ENCODE results near the gene SASS6.

Gene SASS6

DNA sequence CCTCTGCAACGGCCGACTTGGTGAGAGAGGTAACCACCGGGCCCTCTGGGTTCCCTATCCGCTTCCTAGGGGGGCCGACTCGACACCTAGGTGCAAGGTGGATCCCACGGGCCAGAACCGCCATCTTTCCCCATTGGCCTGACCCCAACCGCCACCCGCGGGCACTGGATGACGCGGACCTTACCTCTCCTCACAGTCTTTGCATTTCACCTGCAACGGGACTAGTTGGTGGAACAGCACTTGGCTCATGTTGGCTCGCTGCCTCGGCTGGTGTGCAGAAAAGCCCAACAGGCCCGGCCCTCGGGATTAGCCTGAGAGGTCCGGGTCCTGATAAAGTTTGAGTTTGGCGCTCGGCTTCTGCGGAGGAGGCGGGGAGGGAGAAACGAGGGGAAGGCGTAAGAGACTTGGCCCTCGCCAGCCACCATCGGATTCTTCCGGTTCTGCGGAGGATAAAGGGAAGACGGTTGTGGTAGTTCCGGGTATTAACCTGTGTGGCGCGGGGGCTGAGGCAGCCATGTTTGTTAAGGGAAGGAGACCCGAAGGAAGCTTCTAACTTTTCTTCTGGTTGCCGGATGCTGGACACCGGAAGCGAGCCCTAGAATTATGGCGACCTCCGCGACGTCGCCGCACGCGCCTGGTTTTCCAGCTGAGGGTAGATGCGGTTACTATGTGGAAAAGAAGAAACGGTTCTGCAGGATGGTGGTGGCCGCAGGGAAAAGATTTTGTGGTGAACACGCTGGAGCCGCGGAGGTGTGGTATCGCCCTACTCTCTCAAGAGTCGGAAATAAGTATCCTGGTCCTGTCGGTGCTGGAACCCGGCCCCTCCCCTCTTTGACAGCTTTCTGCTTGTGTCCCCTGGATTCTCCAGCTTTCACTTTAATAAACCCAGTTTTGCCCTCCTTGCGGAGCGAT is at the start of gene SASS6, which contains the start of gene TRMT13:
Gene SASS6 (minus strand): TSS at position 365 of the 912 bp plus-strand sequence. CDS start 116 bp downstream, at position 249.
Gene TRMT13 (plus strand): TSS at position 598 of the 912 bp plus-strand sequence. CDS start 6 bp downstream, at position 604.
- peak; percentile 97 to 99 for DNase-seq
- TF ChIP-seq POLR2A (IDR thresholded peaks at IDR 0.05; ENCODE audit: low read length) (peak; percentile 76), GATA1 (IDR thresholded peaks at IDR 0.05; ENCODE audit: low read depth, low read length) (no peak)

GRCh38 chr1:100178091-100178490 is 45.4 kb upstream of the SASS6 start, which contains the start of gene LRRC39:
Gene LRRC39, minus strand, starts transcription at chr1:100178256. Its CDS starts 9,740 bp downstream, at chr1:100168516.
- no peak for DNase-seq
- TF ChIP-seq POLR2A (IDR thresholded peaks at IDR 0.05; ENCODE audit: low read length) (no peak), GATA1 (IDR thresholded peaks at IDR 0.05; ENCODE audit: low read depth, low read length) (no peak)

DNA sequence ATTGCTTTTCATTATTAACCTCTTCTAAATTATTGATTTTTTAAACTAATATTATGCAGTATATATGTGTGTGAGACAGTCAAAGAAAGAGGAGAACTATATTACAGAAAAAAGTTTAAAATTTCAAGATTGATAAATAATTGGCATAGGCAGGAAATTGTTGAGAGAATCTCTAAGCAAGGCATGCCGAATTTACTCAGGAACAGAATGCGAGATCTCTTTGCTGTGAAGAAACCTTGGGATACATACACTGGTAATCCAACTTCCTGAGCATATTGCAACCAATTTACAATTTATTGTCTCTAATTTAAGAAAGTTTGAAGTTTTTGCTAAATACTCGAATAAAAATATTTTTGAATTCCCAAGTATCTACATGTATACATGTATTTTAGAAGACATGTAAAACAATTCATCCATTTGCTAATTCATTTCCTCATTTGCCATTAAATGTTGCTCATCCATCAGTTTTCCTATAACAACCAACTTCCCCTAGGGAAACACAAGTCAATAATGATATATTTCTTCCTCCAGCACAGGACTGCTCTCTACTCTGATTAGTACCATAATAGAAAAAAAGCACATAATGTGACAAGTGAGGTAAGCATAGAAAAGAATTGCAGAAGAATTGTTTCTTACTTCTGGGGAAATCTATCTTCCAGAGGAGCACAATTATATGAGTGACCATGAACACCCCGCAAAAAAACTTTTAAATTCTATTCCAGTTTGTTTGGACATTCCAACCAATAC is 44.7 kb upstream of the SASS6 start:
- DNase-seq: no peak
- no peak for TF ChIP-seq GATA1 (IDR thresholded peaks at IDR 0.05; ENCODE audit: low read depth, low read length)
- no peak for TF ChIP-seq POLR2A (IDR thresholded peaks at IDR 0.05; ENCODE audit: low read length)

DNA sequence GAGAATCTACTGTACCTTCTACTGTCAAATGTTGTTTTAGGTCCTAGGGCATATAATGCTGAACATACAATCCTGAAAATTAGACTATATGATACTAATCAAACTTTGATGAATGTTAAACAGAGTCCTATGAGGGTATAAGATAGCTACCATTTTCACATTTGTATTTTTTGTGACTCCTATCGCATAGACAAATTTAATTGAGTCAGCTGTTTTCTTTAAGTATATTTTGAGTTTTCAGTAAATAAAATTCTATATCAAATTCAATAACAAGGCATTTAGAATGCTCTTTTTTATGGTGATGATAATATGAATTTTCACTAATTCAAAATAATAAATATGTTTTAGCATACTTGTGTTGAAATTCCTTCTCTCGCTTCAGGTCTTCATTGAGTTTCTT is 35.3 kb upstream of the SASS6 start:
- TF ChIP-seq POLR2A (IDR thresholded peaks at IDR 0.05; ENCODE audit: low read length) (no peak), GATA1 (IDR thresholded peaks at IDR 0.05; ENCODE audit: low read depth, low read length) (no peak)
- DNase-seq: no peak

- TF ChIP-seq GATA1 (IDR thresholded peaks at IDR 0.05; ENCODE audit: low read depth, low read length): no peak
- no peak for DNase-seq
Measured at GRCh38 chr1:100164702-100165101, 32.0 kb upstream of the SASS6 start.

DNA sequence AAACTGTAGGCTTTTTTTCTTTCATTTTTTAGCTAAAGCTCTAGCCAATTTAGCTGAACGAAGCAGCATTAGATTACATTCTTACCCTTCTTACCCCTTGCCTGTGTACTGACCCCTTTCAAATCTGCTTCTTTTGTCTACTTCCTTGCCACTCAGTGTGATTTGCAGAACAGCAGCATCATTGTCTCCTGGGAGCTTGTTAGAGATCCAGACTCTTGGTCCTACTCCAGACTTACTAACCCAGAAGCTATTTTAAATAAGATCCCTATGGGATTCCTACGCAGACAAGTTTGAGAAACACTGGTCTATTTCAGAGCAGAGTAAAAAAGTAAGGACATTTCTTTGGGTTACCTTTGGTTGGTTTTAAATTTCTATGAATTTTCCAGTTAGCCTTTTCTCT is 31.5 kb upstream of the SASS6 start:
- no peak for DNase-seq
- TF ChIP-seq GATA1 (IDR thresholded peaks at IDR 0.05; ENCODE audit: low read depth, low read length) (no peak), POLR2A (IDR thresholded peaks at IDR 0.05; ENCODE audit: low read length) (no peak)

GRCh38 chr1:100162881-100163280 is 30.2 kb upstream of the SASS6 start:
- TF ChIP-seq GATA1 (IDR thresholded peaks at IDR 0.05; ENCODE audit: low read depth, low read length): no peak
- no peak for TF ChIP-seq POLR2A (IDR thresholded peaks at IDR 0.05; ENCODE audit: low read length)
- no peak for DNase-seq

GRCh38 chr1:100152271-100152670 is 19.5 kb upstream of the SASS6 start:
- no peak for DNase-seq
- TF ChIP-seq POLR2A (IDR thresholded peaks at IDR 0.05; ENCODE audit: low read length) (no peak), GATA1 (IDR thresholded peaks at IDR 0.05; ENCODE audit: low read depth, low read length) (no peak)

- no peak for DNase-seq
- no peak for TF ChIP-seq POLR2A (IDR thresholded peaks at IDR 0.05; ENCODE audit: low read length)
- TF ChIP-seq GATA1 (IDR thresholded peaks at IDR 0.05; ENCODE audit: low read depth, low read length): no peak
Measured at GRCh38 chr1:100151679-100152078, 18.9 kb upstream of the SASS6 start.

- DNase-seq: no peak
- no peak for TF ChIP-seq GATA1 (IDR thresholded peaks at IDR 0.05; ENCODE audit: low read depth, low read length)
Measured at GRCh38 chr1:100147875-100148274, 15.1 kb upstream of the SASS6 start.

GRCh38 chr1:100146958-100147357 is 14.2 kb upstream of the SASS6 start:
- TF ChIP-seq GATA1 (IDR thresholded peaks at IDR 0.05; ENCODE audit: low read depth, low read length) (no peak), POLR2A (IDR thresholded peaks at IDR 0.05; ENCODE audit: low read length) (no peak)
- DNase-seq: no peak

- no peak for DNase-seq
- TF ChIP-seq POLR2A (IDR thresholded peaks at IDR 0.05; ENCODE audit: low read length) (no peak), GATA1 (IDR thresholded peaks at IDR 0.05; ENCODE audit: low read depth, low read length) (no peak)
Measured at GRCh38 chr1:100145116-100145515, 12.4 kb upstream of the SASS6 start.

GRCh38 chr1:100142343-100142742 is 9.6 kb upstream of the SASS6 start:
- no peak for DNase-seq

DNA sequence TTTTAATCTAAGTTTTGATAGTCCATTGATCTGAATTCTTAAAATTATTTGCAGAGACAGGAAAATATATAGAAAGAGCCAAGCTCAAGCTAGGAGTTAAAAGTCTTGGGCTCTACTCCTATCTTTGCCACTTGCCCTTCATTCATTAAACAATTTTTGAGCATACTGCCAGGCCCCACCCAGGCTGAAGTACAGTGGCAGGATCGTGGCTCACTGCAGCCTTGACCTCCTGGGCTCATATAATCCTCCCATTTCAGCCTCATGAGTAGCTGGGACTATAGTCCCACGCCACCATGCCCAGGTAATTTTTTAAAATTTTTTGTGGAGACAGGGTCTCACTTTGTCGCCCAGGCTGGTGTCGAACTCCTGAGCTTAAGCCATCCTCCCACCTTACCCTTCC is 8.5 kb upstream of the SASS6 start:
- no peak for DNase-seq
- no peak for TF ChIP-seq POLR2A (IDR thresholded peaks at IDR 0.05; ENCODE audit: low read length)
- no peak for TF ChIP-seq GATA1 (IDR thresholded peaks at IDR 0.05; ENCODE audit: low read depth, low read length)

More at GRCh38 chr1:100142343-100142742, 9.6 kb upstream of the SASS6 start:
- TF ChIP-seq GATA1 (IDR thresholded peaks at IDR 0.05; ENCODE audit: low read depth, low read length): no peak
- no peak for TF ChIP-seq POLR2A (IDR thresholded peaks at IDR 0.05; ENCODE audit: low read length)

All from erythroblast (primary cell).